ENCODE data around the gene HAUS8.

DNA sequence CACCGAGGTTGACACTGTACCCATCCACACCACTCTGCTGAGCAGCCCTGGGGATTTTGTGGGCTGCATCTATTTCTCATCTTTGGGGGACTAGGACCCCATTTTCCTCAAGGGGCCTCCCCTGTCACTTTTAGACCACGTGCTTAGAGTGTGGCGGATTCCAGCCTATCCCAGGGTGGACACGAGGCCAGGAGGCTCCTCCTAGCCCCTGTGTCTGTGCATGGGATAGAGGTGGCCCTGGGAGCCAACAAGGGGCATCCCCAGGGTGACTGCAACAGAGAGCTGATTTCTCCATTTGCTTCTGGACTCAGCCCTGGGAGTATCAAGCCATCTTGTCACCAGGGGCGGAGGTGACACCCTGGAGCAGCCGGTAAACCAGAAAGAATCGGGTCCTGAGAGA is 72.8 kb downstream of the HAUS8 start:
- TF ChIP-seq, protein P1, sequence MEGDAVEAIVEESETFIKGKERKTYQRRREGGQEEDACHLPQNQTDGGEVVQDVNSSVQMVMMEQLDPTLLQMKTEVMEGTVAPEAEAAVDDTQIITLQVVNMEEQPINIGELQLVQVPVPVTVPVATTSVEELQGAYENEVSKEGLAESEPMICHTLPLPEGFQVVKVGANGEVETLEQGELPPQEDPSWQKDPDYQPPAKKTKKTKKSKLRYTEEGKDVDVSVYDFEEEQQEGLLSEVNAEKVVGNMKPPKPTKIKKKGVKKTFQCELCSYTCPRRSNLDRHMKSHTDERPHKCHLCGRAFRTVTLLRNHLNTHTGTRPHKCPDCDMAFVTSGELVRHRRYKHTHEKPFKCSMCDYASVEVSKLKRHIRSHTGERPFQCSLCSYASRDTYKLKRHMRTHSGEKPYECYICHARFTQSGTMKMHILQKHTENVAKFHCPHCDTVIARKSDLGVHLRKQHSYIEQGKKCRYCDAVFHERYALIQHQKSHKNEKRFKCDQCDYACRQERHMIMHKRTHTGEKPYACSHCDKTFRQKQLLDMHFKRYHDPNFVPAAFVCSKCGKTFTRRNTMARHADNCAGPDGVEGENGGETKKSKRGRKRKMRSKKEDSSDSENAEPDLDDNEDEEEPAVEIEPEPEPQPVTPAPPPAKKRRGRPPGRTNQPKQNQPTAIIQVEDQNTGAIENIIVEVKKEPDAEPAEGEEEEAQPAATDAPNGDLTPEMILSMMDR (IDR thresholded peaks at IDR 0.05; ENCODE audit: insufficient read depth, low read length, poor library complexity, severe bottlenecking), result no peak
- TF ChIP-seq EZH2phosphoT487 (conservative IDR thresholded peaks at IDR 0.05; ENCODE audit: low read length), result no peak
